Measurements from ENCODE around the gene SH3RF2. TPM values are rescaled to one million over a fixed set of nuclear protein-coding genes. Genes with fewer than 3 reads are reported as not detected.

SH3RF2 gene
- total and polyA plus RNA-seq, 10 of the 15 experiments (the other 5 are each of a cell fraction or from before 2014, with no cell fraction given): 0.15 TPM; not detected in 9

DNA sequence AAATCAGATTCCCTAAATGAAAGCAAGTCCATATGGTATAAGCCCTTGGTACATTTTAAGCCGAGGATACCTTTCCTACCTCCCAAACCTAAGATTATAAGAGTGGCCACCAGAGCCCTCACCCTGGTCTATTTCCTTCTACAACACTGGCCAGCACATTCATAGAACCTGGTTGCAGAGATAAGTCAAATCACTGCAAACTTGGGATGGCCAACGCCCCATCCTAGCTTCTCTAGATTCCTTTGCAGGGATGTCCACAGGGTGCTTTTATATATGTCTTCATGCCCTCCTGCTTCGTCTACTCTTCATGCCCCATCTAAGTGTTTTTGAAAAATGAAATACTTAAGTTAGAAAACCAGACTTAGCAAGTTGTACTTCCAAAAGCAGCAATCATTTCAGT is 41.8 kb downstream of the SH3RF2 start:
- ChIA-PET POLR2A (no interaction called here), RAD21 (ENCODE audit: unreplicated experiment) (no interaction called here), SMC1A (ENCODE audit: uncharacterized antibody, unreplicated experiment) (no interaction called here), CTCF (no interaction called here)
- Histone ChIP-seq H3K27me3 (replicated peaks in 1 of 2; ENCODE audit: control insufficient read depth in 2 of 2, insufficient read depth in 2 of 2, low read length in 1 of 2) (no peaks in the 10 kb centered on the region; a peak in 1 of 4 replicates), H3K4me1 (ENCODE audit: control insufficient read depth, insufficient read depth, low read length) (no peaks in the 10 kb centered on the region), H3K9ac (ENCODE audit: control insufficient read depth, insufficient read depth, low read length) (no peak overlapping the region), H3K27ac (ENCODE audit: control insufficient read depth, insufficient read depth) (no peak overlapping the region), H3K4me3 (no peak overlapping the region), H4K20me1 (ENCODE audit: control insufficient read depth, insufficient read depth) (no peaks in the 10 kb centered on the region), H3K79me2 (ENCODE audit: control insufficient read depth, insufficient read depth, low read length) (no peaks in the 10 kb centered on the region), H3K9me3 (replicated peaks; ENCODE audit: control insufficient read depth, insufficient read depth, low read length) (no peaks in the 10 kb centered on the region), H2AFZ (ENCODE audit: control insufficient read depth, low read depth, low read length) (no peak overlapping the region), H3K36me3 (ENCODE audit: control insufficient read depth in 2 of 2, insufficient read depth in 2 of 2, low read length in 1 of 2) (no peaks in the 10 kb centered on the region), H3K4me2 (ENCODE audit: control insufficient read depth, insufficient read depth) (no peak overlapping the region)
- DNase-seq (ENCODE audit: low read depth, low spot score) (no peak), FAIRE-seq (no peak), ATAC-seq (no peak)
- BruUV-seq (replicated peaks): no TSS peak
- TF ChIP-seq GABPA (IDR thresholded peaks at IDR 0.05; ENCODE audit: low read depth) (no peak), ZNF207 (IDR thresholded peaks at IDR 0.05; ENCODE audit: borderline replicate concordance) (no peak), RBBP5 (conservative IDR thresholded peaks at IDR 0.05) (no peak), EED (IDR thresholded peaks at IDR 0.05; ENCODE audit: low read depth) (no peak), RAD21 (IDR thresholded peaks at IDR 0.05; ENCODE audit: insufficient read depth, low read depth, low read length) (no peak), ZNF274 (IDR thresholded peaks at IDR 0.05; ENCODE audit: insufficient read depth, insufficient read length) (no peak)
- TF ChIP-seq, protein P1, sequence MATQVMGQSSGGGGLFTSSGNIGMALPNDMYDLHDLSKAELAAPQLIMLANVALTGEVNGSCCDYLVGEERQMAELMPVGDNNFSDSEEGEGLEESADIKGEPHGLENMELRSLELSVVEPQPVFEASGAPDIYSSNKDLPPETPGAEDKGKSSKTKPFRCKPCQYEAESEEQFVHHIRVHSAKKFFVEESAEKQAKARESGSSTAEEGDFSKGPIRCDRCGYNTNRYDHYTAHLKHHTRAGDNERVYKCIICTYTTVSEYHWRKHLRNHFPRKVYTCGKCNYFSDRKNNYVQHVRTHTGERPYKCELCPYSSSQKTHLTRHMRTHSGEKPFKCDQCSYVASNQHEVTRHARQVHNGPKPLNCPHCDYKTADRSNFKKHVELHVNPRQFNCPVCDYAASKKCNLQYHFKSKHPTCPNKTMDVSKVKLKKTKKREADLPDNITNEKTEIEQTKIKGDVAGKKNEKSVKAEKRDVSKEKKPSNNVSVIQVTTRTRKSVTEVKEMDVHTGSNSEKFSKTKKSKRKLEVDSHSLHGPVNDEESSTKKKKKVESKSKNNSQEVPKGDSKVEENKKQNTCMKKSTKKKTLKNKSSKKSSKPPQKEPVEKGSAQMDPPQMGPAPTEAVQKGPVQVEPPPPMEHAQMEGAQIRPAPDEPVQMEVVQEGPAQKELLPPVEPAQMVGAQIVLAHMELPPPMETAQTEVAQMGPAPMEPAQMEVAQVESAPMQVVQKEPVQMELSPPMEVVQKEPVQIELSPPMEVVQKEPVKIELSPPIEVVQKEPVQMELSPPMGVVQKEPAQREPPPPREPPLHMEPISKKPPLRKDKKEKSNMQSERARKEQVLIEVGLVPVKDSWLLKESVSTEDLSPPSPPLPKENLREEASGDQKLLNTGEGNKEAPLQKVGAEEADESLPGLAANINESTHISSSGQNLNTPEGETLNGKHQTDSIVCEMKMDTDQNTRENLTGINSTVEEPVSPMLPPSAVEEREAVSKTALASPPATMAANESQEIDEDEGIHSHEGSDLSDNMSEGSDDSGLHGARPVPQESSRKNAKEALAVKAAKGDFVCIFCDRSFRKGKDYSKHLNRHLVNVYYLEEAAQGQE (IDR thresholded peaks at IDR 0.05; ENCODE audit: low read depth, low read length): no peak
- 17% methylated on average over 3 of the region's 3 CpGs for WGBS (ENCODE audit: insufficient coverage, insufficient replicate concordance, low lambda C conversion rate, missing lambda C conversion rate)
- intact Hi-C loops (cut with micrococcal nuclease; ENCODE audit: unreplicated experiment): no loop called here
- in situ Hi-C loops (cut with MboI): no loop called here

Data from GM12878 (cell line).